GM12865 (cell line): ENCODE measurements around the gene DELE1.

Experiments
- DNase-seq: peaks from one replicate; pipeline ENCODE4 v3.0.0; 2010; ENCODE audit warnings: low read depth
- H3K4me3 ChIP-seq: 2 replicates; pipeline ENCODE4 v1.5.1; 2011; ENCODE audit warnings: mild to moderate bottlenecking, low read depth, low read length, control low read depth
- CTCF ChIP-seq: IDR thresholded peaks from 2 replicates; pipeline ENCODE4 v1.5.1; 2011; ENCODE audit warnings: low read length, control low read depth, low read depth, inconsistent platforms; ENCODE audit not compliant: insufficient read depth; ENCODE audit errors: missing control alignments

Gene DELE1

GRCh38 chr5:141897425-141897824 lies 26.2 kb upstream of the DELE1 start:
- H3K4me3 ChIP-seq: no peak overlapping the region
- DNase-seq: no peak
- TF ChIP-seq CTCF: no peak

DNA sequence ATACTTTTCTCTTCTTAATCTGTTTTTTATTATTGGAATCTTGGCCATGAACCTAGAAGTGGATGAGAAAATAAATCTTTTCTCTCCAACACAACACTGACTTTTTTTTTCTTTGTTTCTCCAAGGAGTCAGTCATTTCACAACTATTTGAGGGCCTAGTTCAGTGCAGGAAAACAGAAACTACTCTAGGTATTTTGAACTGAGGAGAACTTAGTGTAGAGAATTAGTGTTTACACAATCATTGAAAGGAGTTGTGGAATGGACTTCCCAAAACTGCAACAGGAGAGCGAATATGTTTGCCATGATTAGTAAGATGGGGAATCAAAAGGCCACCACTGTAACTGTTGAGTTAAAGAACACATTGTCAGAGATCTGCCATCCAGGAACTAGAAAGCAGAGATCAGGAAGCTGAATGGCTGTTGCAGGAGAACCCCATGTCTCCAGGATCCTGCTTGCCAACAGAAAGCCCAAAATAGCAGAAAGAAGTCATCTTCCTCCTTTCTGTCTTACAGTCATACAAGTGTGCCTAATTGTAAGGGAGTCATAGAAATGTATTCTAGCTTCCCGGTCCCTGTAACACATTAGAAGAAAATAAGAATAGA lies 25.1 kb upstream of the DELE1 start:
- DNase-seq: no peak
- H3K4me3 ChIP-seq: no peak overlapping the region
- TF ChIP-seq CTCF: no peak

- no peak overlapping the region for H3K4me3 ChIP-seq
- no peak for TF ChIP-seq CTCF
- DNase-seq: no peak
These were observed 21.5 kb upstream of the DELE1 start for GRCh38 chr5:141902015-141902814.

DNA sequence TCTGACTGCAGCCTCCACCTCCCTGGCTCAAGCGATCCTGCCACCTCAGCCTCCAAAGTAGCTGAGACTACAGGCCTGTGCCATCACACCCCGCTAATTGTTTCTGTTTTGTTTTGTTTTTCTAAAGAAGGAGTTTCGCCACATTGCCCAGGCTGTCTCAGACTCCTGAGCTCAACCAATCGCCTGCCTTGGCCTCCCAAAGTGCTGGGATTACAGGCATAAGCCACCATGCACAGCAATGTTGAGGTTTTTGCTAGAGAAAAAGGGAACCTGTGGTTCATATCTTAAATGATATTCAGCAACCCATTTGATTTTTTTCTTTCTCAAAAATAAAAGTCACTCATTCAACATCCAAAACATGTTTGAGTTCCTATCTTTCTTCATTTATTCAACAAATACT lies 20.4 kb upstream of the DELE1 start:
- DNase-seq: no peak
- no peak for TF ChIP-seq CTCF
- no peak overlapping the region for H3K4me3 ChIP-seq

DNA sequence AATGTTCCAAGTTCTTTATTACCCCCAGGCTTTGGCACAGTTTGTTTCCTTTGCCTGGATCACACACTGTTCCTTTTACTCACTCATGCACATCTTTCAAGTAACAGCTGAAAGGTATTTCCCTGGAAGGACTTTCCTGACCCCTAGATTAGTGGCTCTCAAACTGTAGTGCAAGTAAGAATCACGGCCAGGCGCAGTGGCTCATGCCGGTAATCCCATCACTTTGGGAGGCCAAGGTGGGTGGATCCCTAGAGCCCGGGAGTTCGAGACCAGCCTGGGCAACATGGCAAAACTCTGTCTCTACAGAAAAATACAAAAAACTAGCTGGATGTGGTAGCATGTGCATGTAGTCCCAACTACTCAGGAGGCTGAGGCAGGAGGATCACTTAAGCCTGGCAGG lies 19.1 kb upstream of the DELE1 start:
- TF ChIP-seq CTCF: no peak
- no peak for DNase-seq
- no peak overlapping the region for H3K4me3 ChIP-seq

DNA sequence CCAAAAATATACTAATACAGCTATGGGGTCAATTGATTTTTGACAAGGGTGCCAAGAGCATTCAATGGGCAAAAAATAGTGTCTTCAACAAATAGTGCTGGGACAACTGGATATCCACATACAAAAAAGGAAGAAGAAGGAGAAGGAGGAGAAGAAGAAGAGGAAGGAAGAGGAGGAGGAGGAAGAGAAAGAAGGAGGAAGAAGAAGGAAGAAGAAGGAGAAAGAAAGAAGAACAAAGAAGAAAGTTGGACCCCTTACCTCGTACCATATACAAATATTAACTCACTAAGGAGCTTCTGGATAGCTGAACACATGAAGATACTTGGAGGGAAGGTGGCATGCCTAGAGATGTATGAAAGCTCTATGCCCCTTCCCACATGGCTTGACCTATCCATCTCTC lies 17.2 kb upstream of the DELE1 start:
- no peak for TF ChIP-seq CTCF
- H3K4me3 ChIP-seq: no peak overlapping the region
- DNase-seq: no peak

DNA sequence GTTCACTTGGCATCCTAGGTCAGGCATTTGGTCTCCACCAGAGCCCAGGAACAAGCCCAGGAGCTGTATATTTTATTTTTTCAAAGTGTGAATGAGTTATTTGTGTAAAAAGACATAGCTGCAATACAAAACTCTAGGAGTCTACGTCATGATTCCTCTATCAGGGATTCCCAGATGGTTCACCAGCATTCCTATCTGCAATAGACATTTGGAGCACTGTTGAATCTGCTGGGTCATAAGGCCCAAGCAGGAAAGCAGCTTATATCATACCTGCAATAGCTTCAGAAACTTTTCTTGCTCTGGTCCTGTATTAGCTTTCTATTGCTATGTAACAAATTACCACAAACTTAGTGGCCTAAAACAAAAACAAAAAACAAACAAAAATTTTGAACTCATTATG lies 16.7 kb upstream of the DELE1 start:
- DNase-seq: no peak
- no peak overlapping the region for H3K4me3 ChIP-seq
- no peak for TF ChIP-seq CTCF
